ENCODE data around the gene CYP2A6. TPM values are rescaled to one million over a fixed set of nuclear protein-coding genes. Genes with fewer than 3 reads are reported as not detected.
A peak's percentile ranks its signal among the peaks of the same experiment; 100 is the strongest.
"Not testable (repeated sequence)": the region's sequence is repeated elsewhere in the genome, so short reads cannot be mapped to it uniquely, and the experiment has no call there.

CYP2A6 gene
- total RNA-seq, 1 experiment from 2014 or later: not detected

DNA sequence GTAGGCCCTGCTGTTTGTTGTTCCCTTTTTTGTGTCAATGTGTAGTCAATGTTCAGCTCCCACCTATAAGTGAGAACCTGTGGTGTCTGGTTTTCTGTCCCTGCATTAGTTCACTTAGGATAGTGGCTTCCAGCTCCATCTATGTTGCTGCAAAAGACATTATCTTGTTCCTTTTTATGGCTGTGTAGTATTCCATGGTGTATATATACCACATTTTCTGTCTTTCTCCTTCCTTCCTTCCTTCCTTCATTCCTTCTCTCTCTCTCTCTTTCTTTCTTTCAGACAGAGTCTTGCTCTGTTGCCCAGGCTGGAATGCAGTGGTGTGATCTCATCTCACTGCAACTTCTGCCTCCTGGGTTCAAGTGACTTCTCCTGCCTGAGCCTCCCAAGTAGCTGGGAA lies 21.0 kb downstream of the CYP2A6 start:
- Mint-ChIP-seq H3K4me3 (ENCODE audit: low read depth, unreplicated experiment) (no peak overlapping the region), H3K9me3 (ENCODE audit: low read depth, unreplicated experiment) (no peaks in the 10 kb centered on the region), H3K27me3 (ENCODE audit: unreplicated experiment) (no peaks in the 10 kb centered on the region), H3K36me3 (ENCODE audit: insufficient read depth, unreplicated experiment) (peaks cover 16% of the 10 kb centered on the region), H3K4me1 (ENCODE audit: low read depth, unreplicated experiment) (peaks cover 15% of the 10 kb centered on the region), H3K27ac (ENCODE audit: unreplicated experiment) (no peak overlapping the region)
- BruUV-seq (replicated peaks): no TSS peak
- intact Hi-C loops (cut with micrococcal nuclease; ENCODE audit: unreplicated experiment): no loop called here
- DNase-seq: no peak
- CTCF ChIA-PET: no interaction called here
- TF ChIP-seq, protein P1, sequence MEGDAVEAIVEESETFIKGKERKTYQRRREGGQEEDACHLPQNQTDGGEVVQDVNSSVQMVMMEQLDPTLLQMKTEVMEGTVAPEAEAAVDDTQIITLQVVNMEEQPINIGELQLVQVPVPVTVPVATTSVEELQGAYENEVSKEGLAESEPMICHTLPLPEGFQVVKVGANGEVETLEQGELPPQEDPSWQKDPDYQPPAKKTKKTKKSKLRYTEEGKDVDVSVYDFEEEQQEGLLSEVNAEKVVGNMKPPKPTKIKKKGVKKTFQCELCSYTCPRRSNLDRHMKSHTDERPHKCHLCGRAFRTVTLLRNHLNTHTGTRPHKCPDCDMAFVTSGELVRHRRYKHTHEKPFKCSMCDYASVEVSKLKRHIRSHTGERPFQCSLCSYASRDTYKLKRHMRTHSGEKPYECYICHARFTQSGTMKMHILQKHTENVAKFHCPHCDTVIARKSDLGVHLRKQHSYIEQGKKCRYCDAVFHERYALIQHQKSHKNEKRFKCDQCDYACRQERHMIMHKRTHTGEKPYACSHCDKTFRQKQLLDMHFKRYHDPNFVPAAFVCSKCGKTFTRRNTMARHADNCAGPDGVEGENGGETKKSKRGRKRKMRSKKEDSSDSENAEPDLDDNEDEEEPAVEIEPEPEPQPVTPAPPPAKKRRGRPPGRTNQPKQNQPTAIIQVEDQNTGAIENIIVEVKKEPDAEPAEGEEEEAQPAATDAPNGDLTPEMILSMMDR (IDR thresholded peaks at IDR 0.05; ENCODE audit: unreplicated experiment): no peak

DNA sequence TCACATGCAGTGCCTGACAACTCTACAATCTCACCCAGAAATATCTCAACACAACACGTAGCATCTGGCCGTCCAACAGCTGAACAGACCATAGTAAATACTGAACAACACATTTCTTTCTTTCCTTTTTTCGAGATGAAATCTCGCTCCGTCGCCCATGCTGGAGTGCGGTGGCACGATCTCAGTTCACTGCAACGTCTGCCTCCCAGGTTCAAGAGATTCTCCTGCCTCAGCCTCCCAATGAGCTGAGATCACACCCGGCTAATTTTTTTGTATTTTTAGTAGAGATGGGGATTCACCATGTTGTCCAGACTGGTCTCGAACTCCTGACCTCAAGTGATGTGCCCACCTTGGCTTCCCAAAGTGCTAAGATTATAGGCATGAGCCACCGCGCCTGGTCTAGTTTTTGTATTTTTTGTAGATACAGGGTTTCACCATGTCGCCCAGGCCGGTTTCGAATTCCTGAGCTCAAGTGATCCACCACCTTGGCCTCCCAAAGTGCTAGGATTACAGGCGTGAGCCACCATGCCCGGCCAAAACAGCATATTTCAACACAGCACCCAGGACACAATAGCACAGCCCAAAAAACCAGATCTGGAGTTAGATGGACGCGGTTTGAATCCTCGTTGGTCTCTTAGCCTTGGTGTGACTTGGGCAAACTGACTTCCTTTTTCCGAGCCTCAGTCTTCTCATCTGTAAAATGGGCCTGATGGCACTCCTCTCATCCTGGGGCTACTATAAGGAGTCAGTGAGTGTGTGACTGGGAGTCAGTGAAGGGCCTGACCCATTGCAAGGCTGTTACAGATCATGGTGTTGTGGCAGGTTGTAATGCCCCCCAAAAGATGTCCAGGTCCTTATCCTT lies 22.6 kb downstream of the CYP2A6 start:
- Mint-ChIP-seq H3K36me3 (ENCODE audit: insufficient read depth, unreplicated experiment) (peaks cover 16% of the 10 kb centered on the region), H3K4me1 (ENCODE audit: low read depth, unreplicated experiment) (peaks cover 31% of the 10 kb centered on the region), H3K27ac (ENCODE audit: unreplicated experiment) (no peak overlapping the region), H3K9me3 (ENCODE audit: low read depth, unreplicated experiment) (no peaks in the 10 kb centered on the region), H3K4me3 (ENCODE audit: low read depth, unreplicated experiment) (no peak overlapping the region), H3K27me3 (ENCODE audit: unreplicated experiment) (no peaks in the 10 kb centered on the region)
- BruUV-seq (replicated peaks): no TSS peak
- CTCF ChIA-PET: no interaction called here
- intact Hi-C loops (cut with micrococcal nuclease; ENCODE audit: unreplicated experiment): no loop called here
- TF ChIP-seq, protein P1 (IDR thresholded peaks at IDR 0.05; ENCODE audit: unreplicated experiment): no peak
- DNase-seq: no peak

DNA sequence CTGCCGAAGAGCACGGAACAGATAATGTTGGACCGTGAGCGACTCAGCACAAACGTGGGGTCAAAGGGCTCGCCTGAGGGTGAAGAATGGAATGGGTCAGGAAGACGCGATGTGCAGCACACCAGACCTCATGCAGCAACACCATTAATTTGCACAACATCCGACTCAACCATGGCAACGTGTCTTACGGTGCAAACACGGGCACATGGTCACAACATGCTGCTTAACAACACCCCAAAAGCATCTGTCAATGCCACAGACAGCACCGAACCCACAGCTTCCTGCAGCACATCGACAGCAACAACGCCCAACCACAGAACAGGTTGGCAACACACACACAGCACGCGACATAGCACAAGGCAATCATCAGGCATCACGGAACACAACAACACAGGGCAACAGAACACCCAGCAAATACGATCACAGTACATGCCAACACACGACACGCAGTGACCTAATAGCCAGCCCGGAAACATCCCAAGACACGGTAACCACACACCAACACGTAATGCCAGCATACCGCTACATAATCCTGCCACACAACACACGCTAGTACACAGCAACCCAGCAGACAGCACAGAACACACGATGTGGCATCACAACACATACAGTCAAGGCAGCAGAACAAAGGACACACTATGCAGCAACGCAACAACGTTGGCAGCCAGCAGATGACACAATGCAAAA lies 23.4 kb downstream of the CYP2A6 start:
- DNase-seq; H3K27me3 Mint-ChIP-seq (ENCODE audit: unreplicated experiment); intact Hi-C loops (cut with micrococcal nuclease; ENCODE audit: unreplicated experiment); H3K4me3 Mint-ChIP-seq (ENCODE audit: low read depth, unreplicated experiment); H3K9me3 Mint-ChIP-seq (ENCODE audit: low read depth, unreplicated experiment); BruUV-seq (replicated peaks); H3K27ac Mint-ChIP-seq (ENCODE audit: unreplicated experiment); CTCF ChIA-PET: not testable (repeated sequence)
- H3K4me1 Mint-ChIP-seq (ENCODE audit: low read depth, unreplicated experiment): peaks cover 31% of the 10 kb centered on the region
- peaks cover 11% of the 10 kb centered on the region for H3K36me3 Mint-ChIP-seq (ENCODE audit: insufficient read depth, unreplicated experiment)

DNA sequence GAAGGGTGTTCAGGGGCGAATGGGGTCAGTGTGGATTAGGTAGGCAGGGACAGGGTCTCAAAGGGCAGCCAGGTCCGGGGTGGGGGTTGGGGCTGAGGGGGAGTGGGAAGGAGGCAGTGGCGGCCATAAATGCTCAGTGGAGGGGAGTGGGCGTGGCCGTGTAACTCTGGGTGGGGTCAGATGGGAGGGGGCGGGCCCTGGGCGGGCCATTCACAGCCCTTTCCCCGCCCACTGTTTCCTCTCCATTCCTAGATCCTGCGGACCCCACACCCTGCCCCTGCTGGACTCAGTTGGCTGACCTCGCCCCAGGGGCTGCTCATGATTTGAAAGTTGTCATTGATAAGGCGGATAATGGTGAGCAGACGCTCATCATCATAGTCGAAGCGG lies 23.9 kb downstream of the CYP2A6 start:
- DNase-seq; intact Hi-C loops (cut with micrococcal nuclease; ENCODE audit: unreplicated experiment); H3K27ac Mint-ChIP-seq (ENCODE audit: unreplicated experiment); H3K9me3 Mint-ChIP-seq (ENCODE audit: low read depth, unreplicated experiment); H3K27me3 Mint-ChIP-seq (ENCODE audit: unreplicated experiment); H3K4me3 Mint-ChIP-seq (ENCODE audit: low read depth, unreplicated experiment); H3K36me3 Mint-ChIP-seq (ENCODE audit: insufficient read depth, unreplicated experiment); CTCF ChIA-PET; BruUV-seq (replicated peaks): not testable (repeated sequence)
- peaks cover 28% of the 10 kb centered on the region for H3K4me1 Mint-ChIP-seq (ENCODE audit: low read depth, unreplicated experiment)

DNA sequence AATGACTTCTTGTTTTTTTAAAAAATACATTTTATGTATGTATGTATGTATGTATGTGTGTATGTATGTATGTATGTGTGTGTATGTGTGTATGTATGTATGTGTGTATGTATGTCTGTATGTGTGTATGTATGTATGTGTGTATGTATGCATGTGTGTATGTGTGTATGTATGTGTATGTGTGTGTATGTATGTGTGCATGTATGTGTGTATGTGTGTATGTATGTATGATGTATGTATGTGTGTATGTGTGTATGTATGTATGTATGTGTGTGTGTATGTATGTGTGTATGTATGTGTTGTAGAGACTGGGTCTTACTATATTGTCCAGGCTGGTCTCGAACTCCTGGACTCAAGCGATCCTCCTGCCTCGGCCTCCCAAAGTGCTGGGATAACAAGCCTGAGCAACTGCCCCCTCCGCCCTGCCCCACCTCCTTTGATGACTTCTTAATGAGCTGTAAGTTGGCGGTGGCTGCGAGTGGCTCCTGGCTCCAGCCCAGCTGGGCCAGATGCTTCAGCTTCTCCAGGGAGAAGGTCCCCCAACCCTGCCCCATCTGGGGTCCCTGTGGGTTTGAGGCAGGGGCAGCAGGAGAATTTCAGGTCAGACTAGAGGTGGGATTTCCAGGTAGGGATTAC lies 24.7 kb downstream of the CYP2A6 start:
- BruUV-seq (replicated peaks); intact Hi-C loops (cut with micrococcal nuclease; ENCODE audit: unreplicated experiment); H3K36me3 Mint-ChIP-seq (ENCODE audit: insufficient read depth, unreplicated experiment); CTCF ChIA-PET; DNase-seq; H3K9me3 Mint-ChIP-seq (ENCODE audit: low read depth, unreplicated experiment); H3K27me3 Mint-ChIP-seq (ENCODE audit: unreplicated experiment); H3K27ac Mint-ChIP-seq (ENCODE audit: unreplicated experiment); H3K4me3 Mint-ChIP-seq (ENCODE audit: low read depth, unreplicated experiment): not testable (repeated sequence)
- H3K4me1 Mint-ChIP-seq (ENCODE audit: low read depth, unreplicated experiment): peaks cover 28% of the 10 kb centered on the region

DNA sequence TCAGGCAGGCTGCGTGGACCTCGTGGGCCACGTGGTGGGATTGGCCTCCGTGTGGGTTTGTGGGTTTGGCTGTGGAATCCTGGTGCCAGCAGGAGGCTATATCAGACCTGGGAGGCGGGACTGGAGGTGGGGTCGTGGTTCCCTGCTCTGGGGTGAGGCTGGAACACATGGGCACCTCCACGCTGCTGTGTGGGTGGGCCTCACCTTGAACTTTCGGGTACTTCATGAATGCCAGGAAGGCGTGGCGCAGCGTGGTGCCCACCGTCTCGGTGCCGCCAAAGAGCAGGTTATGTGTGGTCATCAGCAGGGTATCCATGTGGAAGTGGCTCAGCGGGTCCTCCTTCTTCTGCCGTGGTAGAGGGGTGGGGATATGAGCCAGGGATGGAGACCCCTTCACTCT lies 25.3 kb downstream of the CYP2A6 start:
- H3K4me1 Mint-ChIP-seq (ENCODE audit: low read depth, unreplicated experiment): peaks cover 28% of the 10 kb centered on the region
- DNase-seq; H3K36me3 Mint-ChIP-seq (ENCODE audit: insufficient read depth, unreplicated experiment); intact Hi-C loops (cut with micrococcal nuclease; ENCODE audit: unreplicated experiment); H3K27ac Mint-ChIP-seq (ENCODE audit: unreplicated experiment); H3K4me3 Mint-ChIP-seq (ENCODE audit: low read depth, unreplicated experiment); CTCF ChIA-PET; H3K27me3 Mint-ChIP-seq (ENCODE audit: unreplicated experiment); H3K9me3 Mint-ChIP-seq (ENCODE audit: low read depth, unreplicated experiment); BruUV-seq (replicated peaks): not testable (repeated sequence)

DNA sequence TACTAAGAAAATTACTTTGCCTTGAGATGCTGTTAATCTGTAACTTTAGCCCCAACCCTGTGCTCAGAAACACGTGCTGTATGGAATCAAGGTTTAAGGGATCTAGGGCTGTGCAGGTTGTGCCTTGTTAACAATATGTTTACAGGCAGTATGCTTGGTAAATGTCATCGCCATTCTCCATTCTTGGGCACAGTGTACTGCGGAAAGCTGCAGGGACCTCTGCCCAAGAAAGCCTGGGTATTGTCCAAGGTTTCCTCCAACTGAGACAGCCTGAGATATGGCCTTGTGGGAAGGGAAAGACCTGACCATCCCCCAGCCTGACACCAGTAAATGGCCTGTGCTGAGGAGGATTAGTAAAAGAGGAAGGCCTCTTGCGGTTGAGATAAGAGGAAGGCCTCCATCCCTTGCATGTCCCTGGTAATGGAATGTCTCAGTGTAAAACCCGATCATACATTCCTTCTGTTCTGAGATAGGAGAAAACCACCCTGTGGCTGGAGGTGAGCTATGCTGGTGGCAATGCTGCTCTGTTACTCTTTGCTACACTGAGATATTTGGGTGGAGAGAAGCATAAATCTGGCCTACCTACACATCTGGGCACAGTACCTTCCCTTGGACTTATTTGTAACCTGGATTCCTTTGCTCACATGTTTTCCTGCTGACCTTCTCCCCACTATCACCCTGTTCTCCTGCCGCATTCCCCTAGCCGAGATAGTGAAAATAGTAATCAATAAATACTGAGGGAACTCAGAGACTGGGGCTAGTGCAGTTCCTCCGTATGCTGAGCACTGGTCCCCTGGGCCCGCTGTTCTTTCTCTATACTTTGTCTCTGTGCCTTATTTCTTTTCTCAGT lies 27.3 kb downstream of the CYP2A6 start:
- Mint-ChIP-seq H3K27ac (ENCODE audit: unreplicated experiment) (peak overlapping the region; percentile 48), H3K4me1 (ENCODE audit: low read depth, unreplicated experiment) (peaks cover 41% of the 10 kb centered on the region), H3K36me3 (ENCODE audit: insufficient read depth, unreplicated experiment) (peaks cover 16% of the 10 kb centered on the region)
- DNase-seq; BruUV-seq (replicated peaks); H3K4me3 Mint-ChIP-seq (ENCODE audit: low read depth, unreplicated experiment); H3K27me3 Mint-ChIP-seq (ENCODE audit: unreplicated experiment); intact Hi-C loops (cut with micrococcal nuclease; ENCODE audit: unreplicated experiment); H3K9me3 Mint-ChIP-seq (ENCODE audit: low read depth, unreplicated experiment): not testable (repeated sequence)
- CTCF ChIA-PET: interaction anchor here (0.7 to 1.6 kb wide), 2 partner anchors 9 to 137 kb away, joined by 4 read pairs; no protein-coding TSS in a partner anchor

Data from Calu3 (cell line).